K562 (cell line): ENCODE data around the gene DYSF. TPM values are rescaled to one million over a fixed set of nuclear protein-coding genes. Genes with fewer than 3 reads are reported as not detected.

ENCODE experiments used
- ATAC-seq: fragments of 200-7000 bp; cut with Tn5 transposase; 3 replicates; pipeline ENCODE4 v1.9.1; 2020; ENCODE audit warnings: moderate library complexity
- BruUV-seq: library from RNA; stranded (reverse); fragments of 400-500 nt; replicated peaks from 2 replicates; lab custom pipeline; 2021; lab: Mats Ljungman, UMichigan
- CTCF ChIA-PET: fragments of 300-600 bp; formaldehyde crosslinking; extraction: SDS; loops from one replicate; lab custom pipeline; 2021; ENCODE audit warnings: low intra/inter-chr PET ratio; lab: Yijun Ruan, JAX
- POLR2A ChIA-PET: fragments of 300-600, 350-650 bp; sonication (Branson Sonifier 250); formaldehyde crosslinking; extraction: SDS; loops from one replicate; lab custom pipeline; 2021; ENCODE audit warnings: antibody characterized with exemption, inconsistent platforms; lab: Yijun Ruan, JAX
- DNase-seq, 4 experiments: peaks; one replicate each; pipeline versions ENCODE4 v3.0.0 to v3.0.0-alpha.2; 2011 to 2018; ENCODE audit warnings: low spot score in 3 of 4, mixed read lengths in 3 of 4; ENCODE audit errors: extremely low read depth in 1 of 4
- FAIRE-seq: peaks from 2 replicates; lab custom pipeline; 2011; peaks lifted over from hg19 to GRCh38; lab: Jason Lieb, UNC
- H2AFZ ChIP-seq: 2 replicates; pipeline ENCODE4 v1.6.0; 2011; ENCODE audit warnings: low read depth, low read length, control low read depth, inconsistent platforms
- H3K27ac ChIP-seq: fragments of 200-600 bp; 3 replicates; pipeline ENCODE4 v1.8.0; 2011; ENCODE audit warnings: low read depth, mild to moderate bottlenecking, control low read depth, inconsistent platforms, low read length, moderate library complexity, mixed read lengths; ENCODE audit errors: extremely low read depth
- H3K27me3 ChIP-seq, 2 experiments: fragments of 300-600 bp in 1 of 2; 2 replicates in 1 of 2; 3 replicates in 1 of 2; pipeline versions ENCODE4 v1.6.0 to v1.8.0; 2011; ENCODE audit warnings: inconsistent platforms in 2 of 2, low read length in 2 of 2, mild to moderate bottlenecking in 1 of 2, mixed read lengths in 1 of 2, moderate library complexity in 1 of 2; ENCODE audit not compliant: control insufficient read depth in 2 of 2, insufficient read depth in 2 of 2
- H3K36me3 ChIP-seq: fragments of 300-600 bp; 3 replicates; pipeline ENCODE4 v1.8.0; 2011; ENCODE audit warnings: mild to moderate bottlenecking, low read length, inconsistent platforms; ENCODE audit not compliant: control insufficient read depth, insufficient read depth
- H3K4me1 ChIP-seq, 2 experiments: fragments of 200-600 bp in 1 of 2; replicated peaks in 1 of 2; 2 replicates in 1 of 2; 3 replicates in 1 of 2; pipeline versions ENCODE4 v1.5.1 to v1.8.0; 2011; ENCODE audit warnings: inconsistent platforms in 2 of 2, low read length in 2 of 2, mild to moderate bottlenecking in 1 of 2, mixed read lengths in 1 of 2, moderate library complexity in 1 of 2; ENCODE audit not compliant: control insufficient read depth in 2 of 2, insufficient read depth in 2 of 2
- H3K4me2 ChIP-seq: 2 replicates; pipeline ENCODE4 v1.6.1; 2011; ENCODE audit warnings: low read length, control low read depth, inconsistent platforms, mixed read lengths; ENCODE audit not compliant: insufficient read depth
- H3K4me3 ChIP-seq: fragments of 200-600 bp; sonication (generic), shearing (Covaris generic); 2 replicates; pipeline ENCODE4 v1.5.1; 2016; ENCODE audit warnings: control low read depth, inconsistent platforms
- H3K79me2 ChIP-seq: fragments of 200-600 bp; 3 replicates; pipeline ENCODE4 v1.8.0; 2011; ENCODE audit warnings: low read length, inconsistent platforms; ENCODE audit not compliant: control insufficient read depth, insufficient read depth
- H3K9ac ChIP-seq, 2 experiments: 2 replicates each; pipeline versions ENCODE4 v1.6.0 to v1.6.1; 2011; ENCODE audit warnings: low read depth in 2 of 2, low read length in 2 of 2, control low read depth in 1 of 2, inconsistent platforms in 1 of 2, mild to moderate bottlenecking in 1 of 2, mixed read lengths in 1 of 2; ENCODE audit not compliant: insufficient read depth in 1 of 2
- H3K9me1 ChIP-seq: one replicate; pipeline ENCODE4 v1.6.0; 2011; ENCODE audit warnings: inconsistent platforms, mild to moderate bottlenecking, low read length, moderate library complexity; ENCODE audit not compliant: control insufficient read depth, insufficient read depth
- H3K9me3 ChIP-seq: replicated peaks from 2 replicates; pipeline ENCODE4 v1.5.1; 2011; ENCODE audit warnings: low read depth, low read length, inconsistent platforms; ENCODE audit not compliant: control insufficient read depth, insufficient read depth
- H4K20me1 ChIP-seq: replicated peaks from 2 replicates; pipeline ENCODE4 v1.6.1; 2011; ENCODE audit warnings: low read length, inconsistent platforms, mixed read lengths; ENCODE audit not compliant: control insufficient read depth, insufficient read depth
- NFIC ChIP-seq: fragments of 450-650 bp; IDR thresholded peaks from 2 replicates; pipeline ENCODE4 v1.6.1; 2017; ENCODE audit warnings: mild to moderate bottlenecking, inconsistent platforms
- ZBTB7A ChIP-seq: IDR thresholded peaks from 2 replicates; pipeline ENCODE4 v1.6.1; 2011; ENCODE audit warnings: low read depth, mild to moderate bottlenecking, low read length, moderate library complexity, borderline replicate concordance; ENCODE audit not compliant: control insufficient read depth
- WGBS: fragments of 100-300 bp; shearing (Covaris generic); methylation state at CpG from one replicate; pipeline ENCODE4 v1.1.6; 2016; ENCODE audit warnings: low coverage, mixed read lengths; ENCODE audit not compliant: insufficient coverage; ENCODE audit errors: missing lambda C conversion rate; 5-methylcytosine and 5-hydroxymethylcytosine counted together
- in situ Hi-C: fragments of 300-500 bp; cut with MboI; formaldehyde crosslinking; loops from 4 replicates; pipeline ENCODE4 v1.15.0; 2018; ENCODE audit warnings: inconsistent platforms, mixed read lengths
- intact Hi-C: fragments of 100-400 bp; cut with micrococcal nuclease; formaldehyde crosslinking; loops from 2 replicates; pipeline ENCODE4 v1.14.2; 2022
- polyA plus RNA-seq, 8 experiments: library from polyadenylated mRNA; depleted of rRNA in 4 of 8; stranded (reverse) in 5 of 8; unstranded in 3 of 8; fragments of >200 nt; fragmentation: Nextera tagmentation in 2 of 8; fragmentation: Illumina TruSeq in 1 of 8; extraction: Ambion mirVana in 2 of 8; extraction: Trizol in 1 of 8; gene quantifications; 2 replicates each; pipeline versions ENCODE4 v1.2.1 to v1.2.3, GENCODE V29; 2011 to 2014; ENCODE audit warnings: inconsistent platforms in 1 of 8, missing spikeins in 1 of 8
- total RNA-seq, 7 experiments: library from RNA; depleted of rRNA in 6 of 7; stranded (reverse); fragments of >200 nt in 6 of 7; fragmentation: Illumina TruSeq in 2 of 7; extraction: Trizol in 2 of 7; gene quantifications; 2 replicates each; pipeline versions ENCODE4 v1.2.1 to v1.2.3, GENCODE V29; 2011 to 2021; ENCODE audit warnings: low replicate concordance in 1 of 7
- TF ChIP-seq, protein P1 (sequence below): fragments of 450-650 bp; IDR thresholded peaks from 2 replicates; pipeline ENCODE4 v1.6.1; 2016; ENCODE audit warnings: mild to moderate bottlenecking, moderate library complexity

Gene DYSF
- total and polyA plus RNA-seq, 9 of the 15 experiments (the other 6 are each of a cell fraction or from before 2014, with no cell fraction given), result 0.01 to 0.80 (median 0.29) TPM

DNA sequence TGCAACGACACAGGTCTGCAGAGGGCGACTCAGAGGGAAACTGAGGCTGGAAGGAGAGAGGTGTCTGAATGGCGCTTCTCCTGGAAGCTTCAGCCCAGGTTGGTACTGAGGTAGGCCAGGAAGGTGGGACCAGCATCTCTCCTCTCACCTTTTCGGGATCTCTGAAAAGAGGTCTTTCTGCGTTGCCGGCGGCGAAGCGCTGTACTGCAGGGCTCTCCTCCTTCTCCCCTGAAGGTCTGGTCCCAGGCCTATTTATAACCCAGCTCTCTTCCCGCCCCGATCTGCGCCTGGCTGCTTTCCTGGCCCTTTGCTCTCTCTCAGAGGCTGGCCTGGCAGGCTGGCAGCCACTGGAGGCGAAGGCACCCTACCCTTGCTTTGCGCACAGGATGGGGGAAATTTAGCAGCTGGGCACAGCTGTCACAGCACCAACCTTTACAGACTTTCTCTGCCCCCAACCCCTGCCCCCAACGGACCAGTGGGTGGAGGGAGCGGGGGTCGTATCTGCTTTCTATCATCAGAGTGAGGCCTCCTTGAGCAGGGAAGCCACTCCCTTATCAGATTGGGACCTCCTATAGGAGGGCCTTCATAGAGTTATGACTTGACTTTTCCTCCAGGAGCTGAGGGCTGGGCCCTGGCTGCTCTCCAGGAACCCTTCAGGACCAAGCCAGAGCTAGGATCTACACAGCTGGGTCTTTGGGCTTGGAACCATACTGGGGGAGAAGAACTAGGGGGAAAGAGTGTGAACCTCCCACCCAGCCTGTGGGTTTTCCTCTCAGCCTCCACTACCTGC, 1.1 kb downstream of the DYSF start:
- no peak overlapping the region for H3K27ac ChIP-seq
- H4K20me1 ChIP-seq, result no peaks in the 10 kb centered on the region; the same call in 1 of the 2 replicates
- POLR2A ChIA-PET, result interaction anchor here (0.7 to 1.4 kb wide), 4 partner anchors 9 to 1041 kb away, joined by 3 to 4 read pairs (median 3); no protein-coding TSS in a partner anchor
- in situ Hi-C loops (no loop called here), intact Hi-C loops (loop anchor here (5.0 kb wide), 1 partner anchor 387 kb away; the partner anchor contains the start of gene NAGK)
- DNase-seq (peak; percentile 46 to 65 (median 54)), ATAC-seq (no peak), FAIRE-seq (no peak)
- H2AFZ ChIP-seq, result peak overlapping the region; percentile 87; the same call in 1 of the 2 replicates
- no peaks in the 10 kb centered on the region for H3K36me3 ChIP-seq
- peaks cover 23 to 36% of the 10 kb centered on the region in 2 experiments for H3K4me1 ChIP-seq
- CTCF ChIA-PET, result no interaction called here
- H3K9ac ChIP-seq, result peak overlapping the region; percentile 52 to 88; a peak in 3 of 4 replicates
- H3K9me1 ChIP-seq, result no peaks in the 10 kb centered on the region
- TF ChIP-seq, protein P1, sequence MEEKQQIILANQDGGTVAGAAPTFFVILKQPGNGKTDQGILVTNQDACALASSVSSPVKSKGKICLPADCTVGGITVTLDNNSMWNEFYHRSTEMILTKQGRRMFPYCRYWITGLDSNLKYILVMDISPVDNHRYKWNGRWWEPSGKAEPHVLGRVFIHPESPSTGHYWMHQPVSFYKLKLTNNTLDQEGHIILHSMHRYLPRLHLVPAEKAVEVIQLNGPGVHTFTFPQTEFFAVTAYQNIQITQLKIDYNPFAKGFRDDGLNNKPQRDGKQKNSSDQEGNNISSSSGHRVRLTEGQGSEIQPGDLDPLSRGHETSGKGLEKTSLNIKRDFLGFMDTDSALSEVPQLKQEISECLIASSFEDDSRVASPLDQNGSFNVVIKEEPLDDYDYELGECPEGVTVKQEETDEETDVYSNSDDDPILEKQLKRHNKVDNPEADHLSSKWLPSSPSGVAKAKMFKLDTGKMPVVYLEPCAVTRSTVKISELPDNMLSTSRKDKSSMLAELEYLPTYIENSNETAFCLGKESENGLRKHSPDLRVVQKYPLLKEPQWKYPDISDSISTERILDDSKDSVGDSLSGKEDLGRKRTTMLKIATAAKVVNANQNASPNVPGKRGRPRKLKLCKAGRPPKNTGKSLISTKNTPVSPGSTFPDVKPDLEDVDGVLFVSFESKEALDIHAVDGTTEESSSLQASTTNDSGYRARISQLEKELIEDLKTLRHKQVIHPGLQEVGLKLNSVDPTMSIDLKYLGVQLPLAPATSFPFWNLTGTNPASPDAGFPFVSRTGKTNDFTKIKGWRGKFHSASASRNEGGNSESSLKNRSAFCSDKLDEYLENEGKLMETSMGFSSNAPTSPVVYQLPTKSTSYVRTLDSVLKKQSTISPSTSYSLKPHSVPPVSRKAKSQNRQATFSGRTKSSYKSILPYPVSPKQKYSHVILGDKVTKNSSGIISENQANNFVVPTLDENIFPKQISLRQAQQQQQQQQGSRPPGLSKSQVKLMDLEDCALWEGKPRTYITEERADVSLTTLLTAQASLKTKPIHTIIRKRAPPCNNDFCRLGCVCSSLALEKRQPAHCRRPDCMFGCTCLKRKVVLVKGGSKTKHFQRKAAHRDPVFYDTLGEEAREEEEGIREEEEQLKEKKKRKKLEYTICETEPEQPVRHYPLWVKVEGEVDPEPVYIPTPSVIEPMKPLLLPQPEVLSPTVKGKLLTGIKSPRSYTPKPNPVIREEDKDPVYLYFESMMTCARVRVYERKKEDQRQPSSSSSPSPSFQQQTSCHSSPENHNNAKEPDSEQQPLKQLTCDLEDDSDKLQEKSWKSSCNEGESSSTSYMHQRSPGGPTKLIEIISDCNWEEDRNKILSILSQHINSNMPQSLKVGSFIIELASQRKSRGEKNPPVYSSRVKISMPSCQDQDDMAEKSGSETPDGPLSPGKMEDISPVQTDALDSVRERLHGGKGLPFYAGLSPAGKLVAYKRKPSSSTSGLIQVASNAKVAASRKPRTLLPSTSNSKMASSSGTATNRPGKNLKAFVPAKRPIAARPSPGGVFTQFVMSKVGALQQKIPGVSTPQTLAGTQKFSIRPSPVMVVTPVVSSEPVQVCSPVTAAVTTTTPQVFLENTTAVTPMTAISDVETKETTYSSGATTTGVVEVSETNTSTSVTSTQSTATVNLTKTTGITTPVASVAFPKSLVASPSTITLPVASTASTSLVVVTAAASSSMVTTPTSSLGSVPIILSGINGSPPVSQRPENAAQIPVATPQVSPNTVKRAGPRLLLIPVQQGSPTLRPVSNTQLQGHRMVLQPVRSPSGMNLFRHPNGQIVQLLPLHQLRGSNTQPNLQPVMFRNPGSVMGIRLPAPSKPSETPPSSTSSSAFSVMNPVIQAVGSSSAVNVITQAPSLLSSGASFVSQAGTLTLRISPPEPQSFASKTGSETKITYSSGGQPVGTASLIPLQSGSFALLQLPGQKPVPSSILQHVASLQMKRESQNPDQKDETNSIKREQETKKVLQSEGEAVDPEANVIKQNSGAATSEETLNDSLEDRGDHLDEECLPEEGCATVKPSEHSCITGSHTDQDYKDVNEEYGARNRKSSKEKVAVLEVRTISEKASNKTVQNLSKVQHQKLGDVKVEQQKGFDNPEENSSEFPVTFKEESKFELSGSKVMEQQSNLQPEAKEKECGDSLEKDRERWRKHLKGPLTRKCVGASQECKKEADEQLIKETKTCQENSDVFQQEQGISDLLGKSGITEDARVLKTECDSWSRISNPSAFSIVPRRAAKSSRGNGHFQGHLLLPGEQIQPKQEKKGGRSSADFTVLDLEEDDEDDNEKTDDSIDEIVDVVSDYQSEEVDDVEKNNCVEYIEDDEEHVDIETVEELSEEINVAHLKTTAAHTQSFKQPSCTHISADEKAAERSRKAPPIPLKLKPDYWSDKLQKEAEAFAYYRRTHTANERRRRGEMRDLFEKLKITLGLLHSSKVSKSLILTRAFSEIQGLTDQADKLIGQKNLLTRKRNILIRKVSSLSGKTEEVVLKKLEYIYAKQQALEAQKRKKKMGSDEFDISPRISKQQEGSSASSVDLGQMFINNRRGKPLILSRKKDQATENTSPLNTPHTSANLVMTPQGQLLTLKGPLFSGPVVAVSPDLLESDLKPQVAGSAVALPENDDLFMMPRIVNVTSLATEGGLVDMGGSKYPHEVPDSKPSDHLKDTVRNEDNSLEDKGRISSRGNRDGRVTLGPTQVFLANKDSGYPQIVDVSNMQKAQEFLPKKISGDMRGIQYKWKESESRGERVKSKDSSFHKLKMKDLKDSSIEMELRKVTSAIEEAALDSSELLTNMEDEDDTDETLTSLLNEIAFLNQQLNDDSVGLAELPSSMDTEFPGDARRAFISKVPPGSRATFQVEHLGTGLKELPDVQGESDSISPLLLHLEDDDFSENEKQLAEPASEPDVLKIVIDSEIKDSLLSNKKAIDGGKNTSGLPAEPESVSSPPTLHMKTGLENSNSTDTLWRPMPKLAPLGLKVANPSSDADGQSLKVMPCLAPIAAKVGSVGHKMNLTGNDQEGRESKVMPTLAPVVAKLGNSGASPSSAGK, result no peak
- TF ChIP-seq ZBTB7A, result 0 out of 2 replicates have a peak, but pooled peaks have one; percentile 16
- TF ChIP-seq NFIC, result peak; percentile 63
- no peaks in the 10 kb centered on the region for H3K79me2 ChIP-seq
- H3K27me3 ChIP-seq, result no peaks in the 10 kb centered on the region
- 60% methylated on average over 15 of the region's 17 CpGs for WGBS
- H3K9me3 ChIP-seq, result no peaks in the 10 kb centered on the region
- peak overlapping the region; percentile 35 for H3K4me3 ChIP-seq
- no TSS peak for BruUV-seq
- H3K4me2 ChIP-seq, result peak overlapping the region; percentile 75
